GM18907 (cell line): ENCODE measurements around the gene DHCR24.

Experiments
- ATAC-seq: cut with Tn5 transposase; IDR thresholded peaks from one replicate; pipeline ENCODE4 v1.9.1; 2021; ENCODE audit warnings: mild to moderate bottlenecking, moderate library complexity; ENCODE audit not compliant: unreplicated experiment

Gene DHCR24

DNA sequence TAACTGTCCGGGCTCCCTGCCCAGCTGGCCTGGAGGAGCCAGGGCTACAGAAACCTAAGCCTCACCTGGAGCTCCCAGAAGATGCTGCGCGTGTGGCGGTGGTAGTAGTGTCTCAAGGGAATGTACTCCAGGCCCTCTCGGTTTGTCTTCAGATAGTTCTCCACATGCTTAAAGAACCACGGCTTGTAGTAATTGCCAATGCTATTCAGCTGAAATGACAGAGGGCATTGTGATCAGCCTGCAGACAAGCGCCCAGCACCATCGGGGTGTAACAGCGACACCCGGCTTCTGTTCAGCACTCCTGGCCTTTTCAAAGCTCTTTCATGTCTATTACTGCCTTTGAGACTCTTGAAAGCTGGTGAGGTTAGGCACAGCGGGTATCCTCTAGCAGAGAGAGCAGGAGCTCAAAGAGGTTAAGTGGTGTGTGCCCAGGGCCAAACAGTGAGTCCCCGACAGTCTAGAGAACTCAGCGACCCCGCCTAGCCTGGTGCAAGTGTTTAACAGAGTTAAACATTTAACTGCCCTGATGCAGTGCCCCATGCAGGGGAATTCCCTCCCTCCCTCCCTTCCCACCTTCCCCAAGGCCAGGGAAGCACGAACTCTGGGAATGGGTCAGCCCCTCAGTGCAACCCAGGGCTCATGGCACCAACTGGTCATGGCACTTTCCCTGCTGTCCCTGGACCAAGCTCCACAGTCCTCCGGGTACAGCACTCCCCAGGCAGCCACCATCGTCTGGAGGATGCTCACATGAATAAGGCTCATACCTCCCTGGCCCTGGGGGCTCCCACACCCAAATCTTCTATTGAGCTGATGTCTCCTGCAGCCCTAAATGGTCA lies 21.5 kb downstream of the DHCR24 start:
- ATAC-seq, result no peak

DNA sequence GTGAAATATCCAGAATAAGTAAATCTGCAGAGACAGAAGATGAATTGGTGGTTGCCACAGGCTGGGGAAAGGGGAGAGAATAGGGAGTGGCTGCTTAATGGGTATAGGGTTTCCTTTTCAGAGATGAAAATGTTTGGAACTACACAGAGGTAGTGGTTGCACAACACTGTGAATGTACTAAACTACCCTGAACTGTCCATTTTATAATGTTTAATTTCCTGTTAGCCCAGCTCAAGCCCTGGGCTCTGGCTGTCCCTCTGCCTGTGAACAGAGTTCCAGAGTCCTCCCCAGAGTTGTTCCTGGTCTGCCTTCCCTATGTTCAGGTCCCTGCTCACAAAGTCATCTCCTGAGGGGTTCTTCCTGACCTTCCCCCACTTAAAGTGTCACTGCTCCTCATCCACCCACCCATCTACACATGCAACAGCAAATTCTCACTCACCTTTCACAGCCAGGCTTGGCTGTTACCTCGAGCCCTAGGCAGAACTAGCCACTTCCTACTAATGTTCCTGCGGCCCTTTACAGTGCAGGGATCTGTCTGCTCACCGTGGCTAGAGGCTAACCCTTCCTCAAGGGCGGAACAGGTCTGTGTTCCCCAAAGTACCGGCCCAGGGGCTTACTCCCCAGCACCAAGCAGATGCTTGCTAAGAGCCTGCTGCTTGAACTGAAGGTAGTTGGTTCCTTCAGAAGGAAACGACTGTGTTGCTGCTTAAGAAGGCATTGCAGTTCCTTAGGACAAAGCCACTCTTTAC lies 22.4 kb downstream of the DHCR24 start:
- no peak for ATAC-seq

DNA sequence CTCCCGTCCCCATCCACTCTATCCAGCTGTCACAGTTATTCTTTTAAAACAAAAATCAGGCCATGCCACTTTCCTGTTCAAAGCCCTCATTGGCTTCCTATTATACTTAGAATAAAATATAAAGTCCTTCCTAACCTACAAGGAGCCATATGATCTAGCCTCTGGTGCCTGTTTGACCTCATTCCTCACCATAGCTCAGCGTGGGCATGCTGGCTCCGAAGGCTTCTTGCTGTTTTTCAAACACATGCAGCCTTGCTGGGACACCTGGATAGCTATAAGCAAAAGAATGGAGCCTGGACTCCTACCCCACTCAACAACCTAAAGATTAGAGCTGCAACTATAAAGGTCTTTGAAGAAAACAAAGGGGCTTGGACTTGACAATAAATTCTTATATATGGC lies 23.7 kb downstream of the DHCR24 start:
- no peak for ATAC-seq

DNA sequence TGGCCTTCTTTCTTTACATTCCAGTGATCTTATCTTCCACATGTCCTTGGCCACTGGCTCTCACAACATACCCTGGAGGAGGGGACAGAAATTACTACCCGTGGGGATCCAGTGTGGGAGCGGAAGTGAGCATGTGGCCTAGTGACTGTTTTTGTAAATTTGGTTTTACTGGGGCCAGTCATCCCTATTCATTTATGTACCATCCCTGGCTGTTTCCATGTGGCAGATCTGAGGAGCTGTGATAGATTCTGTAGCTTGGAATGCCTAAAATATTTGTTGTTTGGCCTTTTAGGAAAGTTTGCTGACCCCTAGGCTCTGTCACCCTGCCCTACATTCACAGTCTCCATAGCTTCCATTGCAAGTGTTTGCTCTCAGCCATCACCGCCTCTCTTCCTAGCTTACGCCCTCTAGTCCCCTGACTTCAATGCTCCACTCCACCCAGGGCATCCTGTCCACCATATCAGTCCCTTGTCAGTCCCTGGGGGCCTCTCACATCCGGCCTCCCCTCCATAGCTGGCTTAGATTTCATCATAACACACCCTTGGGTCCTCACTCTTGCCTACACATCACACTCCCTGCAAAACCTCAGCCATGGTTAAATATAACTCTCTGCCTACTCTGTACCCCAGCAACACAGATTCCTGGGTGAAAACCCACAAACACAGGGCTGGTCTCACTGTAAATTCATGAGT lies 25.8 kb downstream of the DHCR24 start:
- no peak for ATAC-seq

DNA sequence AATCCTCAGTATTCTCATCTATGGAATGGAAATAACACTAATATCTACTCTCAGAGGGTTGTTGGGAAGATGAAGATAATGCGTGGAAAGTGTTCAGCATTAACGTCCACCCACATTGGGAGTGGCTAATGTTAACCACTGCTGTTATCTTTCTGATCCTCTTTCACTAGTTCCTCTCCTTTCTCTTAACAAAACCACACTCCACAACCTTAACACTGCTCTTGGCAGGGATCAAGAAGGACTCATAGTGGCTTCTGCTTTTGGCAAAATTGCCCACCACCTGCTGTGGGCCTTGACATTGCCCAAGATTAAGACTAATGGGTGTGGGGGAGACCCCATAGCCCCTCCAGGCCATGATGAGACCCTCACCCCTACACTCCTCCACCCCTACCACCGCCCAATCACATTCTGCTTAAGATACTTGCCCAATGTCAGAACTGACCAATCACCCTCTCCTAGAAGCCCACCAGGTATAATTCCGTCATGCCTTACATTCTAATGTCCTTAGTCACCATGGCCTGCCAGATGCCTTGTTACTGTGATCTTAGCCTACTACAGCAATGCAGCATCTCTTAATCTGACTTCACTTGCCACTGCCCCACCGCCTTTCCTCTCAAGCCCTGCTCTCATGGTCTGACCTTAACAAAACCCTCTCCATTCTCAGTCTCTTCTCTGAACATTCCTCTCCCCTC lies 27.1 kb downstream of the DHCR24 start:
- no peak for ATAC-seq

DNA sequence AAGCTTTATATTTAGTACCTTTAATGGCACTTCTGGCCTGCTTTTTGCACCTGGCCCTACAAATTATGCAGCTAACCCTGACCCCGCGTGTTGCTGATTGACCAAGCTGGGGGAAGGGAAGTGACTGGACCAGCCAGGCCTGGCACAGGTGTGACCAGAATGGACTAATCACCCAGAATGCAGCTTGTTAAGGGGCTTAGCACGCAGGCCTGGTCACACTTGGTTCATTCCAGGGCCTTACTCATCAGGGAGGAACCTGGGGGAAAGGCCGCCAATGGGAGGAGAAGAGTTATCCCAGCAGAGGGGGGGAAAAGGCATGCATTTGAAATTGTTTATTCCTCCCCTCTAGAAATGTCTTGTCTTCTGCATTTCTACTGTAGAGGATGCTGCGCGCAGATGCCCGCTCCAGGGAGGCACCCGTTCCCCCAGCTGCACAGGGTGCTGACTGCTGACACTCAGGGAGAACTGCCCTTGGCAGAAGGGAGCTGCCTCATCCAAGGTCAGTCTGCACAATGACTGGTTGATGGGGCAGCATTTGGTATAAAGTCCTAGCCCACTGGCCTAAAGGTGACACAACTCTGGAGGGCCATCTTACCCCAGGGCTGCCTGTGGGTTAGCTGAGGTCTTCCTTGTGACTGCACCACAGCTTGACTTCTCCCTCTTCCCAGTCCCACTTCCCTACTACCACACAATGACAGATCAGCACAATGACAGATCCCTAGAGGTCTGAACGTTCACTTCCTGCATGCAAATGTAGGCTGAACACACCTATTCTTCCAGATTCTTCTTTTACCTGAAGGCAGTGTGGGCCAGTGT lies 29.0 kb downstream of the DHCR24 start:
- ATAC-seq, result no peak

DNA sequence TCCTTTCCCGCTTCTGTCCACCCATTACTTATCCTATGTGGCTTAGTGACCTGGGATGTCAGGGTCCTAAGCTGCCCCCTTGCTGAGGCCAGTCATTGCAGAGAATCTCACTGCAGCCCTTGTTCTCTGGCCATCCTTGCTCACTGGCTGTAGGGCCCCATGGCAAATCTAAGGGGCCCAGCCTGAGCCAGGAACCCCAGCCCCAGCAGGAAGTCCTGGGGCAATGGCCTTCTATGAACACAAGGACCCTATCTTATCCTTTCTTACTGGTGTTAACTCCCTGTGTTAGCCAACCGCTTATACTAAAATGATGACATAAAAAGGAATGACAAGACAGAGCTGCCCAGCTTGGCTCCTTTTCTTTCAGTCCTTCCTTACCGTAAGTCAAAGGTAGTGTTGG lies 29.9 kb downstream of the DHCR24 start:
- no peak for ATAC-seq

DNA sequence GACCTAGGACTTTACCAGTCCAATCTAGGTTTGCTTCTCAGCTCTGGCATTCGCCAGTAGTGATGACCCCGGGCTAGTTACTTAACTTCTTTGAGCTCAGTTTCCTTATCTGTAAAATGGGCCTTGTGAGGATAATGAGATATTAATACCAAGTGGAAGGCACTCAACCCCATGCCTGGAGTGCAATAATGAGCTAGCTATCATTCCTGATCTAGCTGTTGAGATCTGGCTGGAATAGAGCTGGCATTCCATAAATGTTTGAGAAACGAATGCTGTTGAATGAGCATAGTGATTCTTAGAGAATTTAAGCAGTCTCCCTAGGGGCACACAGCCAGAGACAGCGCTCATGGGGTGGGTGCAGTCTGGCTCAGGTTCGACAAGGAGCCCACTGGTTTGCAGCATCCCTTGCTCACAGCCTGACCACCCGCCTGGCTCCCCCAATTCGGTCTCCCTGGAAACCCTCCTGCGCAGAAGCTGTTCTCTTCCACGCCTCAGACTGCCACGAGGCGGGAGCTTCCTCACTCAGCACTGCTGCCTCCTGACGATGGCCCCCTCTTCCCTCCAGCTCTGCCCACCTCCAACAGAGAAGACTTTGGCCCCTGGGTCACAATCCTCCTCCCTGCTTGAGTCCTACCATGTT lies 32.5 kb downstream of the DHCR24 start:
- ATAC-seq, result no peak

DNA sequence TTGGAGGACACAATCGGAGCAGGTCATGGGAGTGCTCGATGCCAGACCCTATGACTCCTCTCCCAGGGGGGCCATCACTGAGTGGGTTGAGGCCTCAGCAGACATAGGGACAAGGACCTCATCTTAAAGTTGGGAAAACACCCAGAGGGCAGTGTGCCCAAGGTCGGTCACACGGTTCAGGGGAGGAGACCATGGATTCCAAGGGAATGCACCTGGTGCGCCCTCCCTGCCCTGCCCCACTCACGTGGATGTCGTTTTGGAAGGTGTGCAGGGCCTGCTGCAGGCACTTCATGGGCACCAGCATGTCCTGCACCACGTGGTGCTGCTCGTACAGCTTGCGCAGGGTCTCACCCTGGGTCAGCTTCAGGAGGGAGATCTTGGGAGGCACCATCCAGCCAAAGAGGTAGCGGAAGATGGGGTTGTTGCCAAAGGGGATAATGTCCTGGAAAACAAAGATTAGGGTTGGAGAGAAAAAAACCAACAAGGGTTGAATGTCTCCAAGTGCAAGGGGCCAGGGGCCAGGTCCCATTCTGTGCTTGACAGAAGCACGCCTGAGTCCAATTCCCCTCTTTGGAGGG lies 33.1 kb downstream of the DHCR24 start:
- no peak for ATAC-seq

DNA sequence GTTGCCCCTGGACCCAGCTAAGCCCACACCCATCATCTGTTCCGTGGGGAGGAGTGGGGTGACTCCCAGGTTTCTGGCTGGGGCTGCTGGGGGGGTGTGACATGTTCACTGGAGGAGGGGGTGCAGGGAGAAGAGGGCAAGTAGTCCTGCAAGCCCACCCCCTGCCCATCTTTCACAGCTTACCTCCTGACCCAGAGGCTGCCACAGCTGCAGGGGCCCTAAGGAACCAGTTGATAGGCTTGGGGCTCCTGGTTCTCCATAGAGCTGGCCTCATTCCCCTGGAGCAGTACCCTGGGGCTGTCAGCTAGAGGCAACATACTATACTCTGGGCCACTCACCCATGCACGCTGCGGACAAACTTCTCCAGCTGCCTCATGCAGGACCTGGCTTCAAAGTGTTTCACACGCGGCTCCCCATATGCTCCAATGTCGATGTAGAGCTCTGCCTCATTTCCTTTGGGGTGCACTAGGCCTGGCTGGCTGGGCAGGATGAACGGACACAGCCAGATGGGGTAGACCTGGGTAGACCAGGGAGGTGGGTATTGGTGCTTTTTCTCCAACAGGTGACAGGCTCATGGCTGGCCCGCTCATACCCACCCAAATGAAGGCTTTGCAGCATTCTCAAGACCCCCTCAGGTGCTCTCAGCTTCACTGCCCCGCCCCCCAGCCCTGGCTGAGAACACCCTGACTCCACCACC lies 33.8 kb downstream of the DHCR24 start:
- no peak for ATAC-seq

DNA sequence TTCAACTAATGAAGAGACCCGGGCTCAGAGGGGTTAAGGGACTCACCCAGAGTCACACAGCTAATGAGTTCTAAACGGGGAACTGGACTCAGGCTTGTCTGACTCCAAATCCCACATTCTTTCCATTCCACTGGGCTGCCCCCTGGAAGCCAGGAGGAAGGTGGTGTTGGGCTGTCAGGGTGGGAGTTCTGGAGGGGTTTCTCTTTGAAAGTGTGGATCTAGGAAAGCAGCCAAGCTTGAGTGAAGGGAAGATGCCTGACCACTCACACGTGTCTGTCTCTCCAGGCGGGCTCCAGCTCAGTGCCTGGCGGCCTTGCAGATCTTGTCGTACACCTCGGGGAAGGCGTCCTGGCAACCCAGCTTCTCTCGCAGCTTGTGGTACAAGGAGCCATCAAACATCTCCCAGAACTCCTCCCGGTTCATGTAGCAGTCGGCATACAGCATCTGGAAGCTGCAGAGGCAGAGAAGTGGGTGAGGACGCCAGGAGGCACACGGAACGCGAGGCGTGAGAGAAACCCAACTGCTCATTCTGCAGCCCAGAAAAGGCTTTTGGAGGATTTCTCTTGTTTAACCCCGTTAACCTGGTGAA lies 35.0 kb downstream of the DHCR24 start:
- ATAC-seq, result no peak

DNA sequence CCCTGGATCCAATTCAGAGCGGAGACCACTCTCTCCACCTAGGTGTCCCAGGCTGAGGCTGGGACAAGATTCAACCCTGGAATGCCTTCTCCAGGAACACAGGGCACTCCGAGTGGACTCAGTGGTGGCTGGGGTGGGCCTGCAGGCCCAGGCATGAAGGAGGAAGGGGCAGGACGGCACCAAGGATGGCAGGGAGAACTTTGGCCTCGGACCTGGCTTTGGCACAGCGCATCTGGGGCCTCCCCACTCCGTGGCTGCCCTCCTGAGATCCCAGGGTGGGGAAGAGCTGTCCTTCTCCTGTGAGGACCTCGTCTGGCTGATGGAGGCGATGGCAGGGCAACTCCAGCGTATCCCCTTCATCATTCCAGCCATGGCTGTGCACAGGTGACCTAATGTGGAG lies 35.6 kb downstream of the DHCR24 start:
- ATAC-seq, result no peak

DNA sequence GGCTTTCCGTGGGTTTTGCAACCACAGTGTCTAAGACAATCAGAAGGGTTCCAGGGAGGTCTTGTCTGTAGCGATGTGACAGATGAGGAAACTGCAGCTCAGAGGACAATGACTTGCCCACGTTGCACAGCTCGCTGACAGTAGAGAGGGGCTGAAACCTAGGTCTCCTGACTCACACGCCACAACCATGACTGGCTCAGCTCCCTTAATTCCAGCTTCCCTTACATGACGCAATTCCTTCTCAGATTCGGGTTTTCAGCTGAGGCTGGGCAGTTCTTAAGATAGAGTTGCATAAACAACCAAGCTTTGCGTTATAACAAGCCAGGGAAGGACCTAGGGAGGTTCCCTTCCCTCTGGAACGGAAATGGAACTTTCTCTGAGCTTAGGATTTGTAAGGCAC lies 36.3 kb downstream of the DHCR24 start:
- ATAC-seq, result no peak

DNA sequence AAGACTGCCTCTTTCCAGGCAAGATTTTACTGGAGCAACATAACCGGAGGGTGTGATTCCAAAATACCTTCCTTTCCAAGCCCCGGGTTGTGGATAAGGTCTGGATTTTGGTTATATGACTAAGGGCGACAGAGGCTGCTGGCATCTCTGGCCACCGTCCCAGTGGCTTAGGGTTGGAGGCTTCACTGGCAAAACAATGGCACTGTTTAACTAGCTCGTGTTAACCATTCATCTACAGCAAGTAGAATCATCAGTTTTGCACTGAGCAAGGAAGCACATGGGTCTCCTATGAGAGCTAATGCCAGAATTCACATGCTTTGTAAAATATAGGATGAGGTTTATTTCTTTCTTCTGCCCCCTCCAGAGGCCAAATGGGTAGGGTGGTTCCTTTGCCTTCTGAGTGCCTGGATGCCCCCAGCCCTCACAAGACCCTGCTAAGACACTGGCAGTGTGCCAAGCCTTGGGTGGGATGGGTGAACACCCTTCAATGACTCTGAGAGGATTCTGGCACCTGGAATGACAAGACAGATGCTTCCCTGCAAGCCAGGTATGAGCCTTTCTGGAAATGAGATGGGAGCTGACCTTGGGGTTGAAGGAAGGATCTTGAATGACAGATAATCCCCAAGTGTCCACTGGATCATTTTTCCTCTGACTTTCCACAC lies 36.8 kb downstream of the DHCR24 start:
- ATAC-seq, result no peak

DNA sequence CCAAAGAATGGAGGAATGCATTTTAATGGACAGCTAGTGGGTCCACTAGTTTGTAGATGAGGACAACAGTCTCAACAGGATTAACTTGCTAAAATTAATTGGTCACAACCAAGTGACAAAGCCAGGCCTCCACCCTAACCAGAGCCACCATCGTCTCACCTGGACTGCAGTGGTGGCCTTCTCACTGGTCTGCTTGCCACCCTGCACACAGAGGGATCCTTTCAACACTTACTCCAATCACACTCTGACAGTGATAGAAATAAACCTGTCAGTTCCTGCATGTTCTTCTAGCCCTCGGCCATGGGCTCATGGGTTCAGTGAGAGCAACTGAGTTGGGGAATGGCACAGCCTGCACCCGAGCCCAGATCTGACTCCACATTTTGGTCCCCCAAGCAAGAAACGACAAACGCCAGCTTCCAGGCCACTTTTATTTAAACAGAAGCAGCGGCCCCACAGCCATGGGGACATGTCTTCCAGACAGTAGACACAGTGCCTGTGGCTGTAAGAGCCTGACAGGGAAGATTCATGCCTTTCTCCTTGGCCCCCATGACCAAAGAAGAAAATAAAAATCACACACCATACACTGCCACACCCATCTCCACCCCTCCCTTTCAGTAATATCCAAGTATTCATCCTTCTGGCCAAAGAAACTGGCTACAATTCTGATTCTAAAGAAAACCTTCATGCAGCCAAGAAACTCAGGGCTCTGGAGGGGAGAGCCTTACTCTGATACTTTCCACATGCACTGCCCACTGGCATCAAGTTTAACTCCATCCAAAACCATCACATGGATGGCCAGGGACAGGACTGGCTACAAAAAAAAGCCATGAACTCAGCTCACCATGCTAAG lies 37.6 kb downstream of the DHCR24 start:
- ATAC-seq, result no peak

DNA sequence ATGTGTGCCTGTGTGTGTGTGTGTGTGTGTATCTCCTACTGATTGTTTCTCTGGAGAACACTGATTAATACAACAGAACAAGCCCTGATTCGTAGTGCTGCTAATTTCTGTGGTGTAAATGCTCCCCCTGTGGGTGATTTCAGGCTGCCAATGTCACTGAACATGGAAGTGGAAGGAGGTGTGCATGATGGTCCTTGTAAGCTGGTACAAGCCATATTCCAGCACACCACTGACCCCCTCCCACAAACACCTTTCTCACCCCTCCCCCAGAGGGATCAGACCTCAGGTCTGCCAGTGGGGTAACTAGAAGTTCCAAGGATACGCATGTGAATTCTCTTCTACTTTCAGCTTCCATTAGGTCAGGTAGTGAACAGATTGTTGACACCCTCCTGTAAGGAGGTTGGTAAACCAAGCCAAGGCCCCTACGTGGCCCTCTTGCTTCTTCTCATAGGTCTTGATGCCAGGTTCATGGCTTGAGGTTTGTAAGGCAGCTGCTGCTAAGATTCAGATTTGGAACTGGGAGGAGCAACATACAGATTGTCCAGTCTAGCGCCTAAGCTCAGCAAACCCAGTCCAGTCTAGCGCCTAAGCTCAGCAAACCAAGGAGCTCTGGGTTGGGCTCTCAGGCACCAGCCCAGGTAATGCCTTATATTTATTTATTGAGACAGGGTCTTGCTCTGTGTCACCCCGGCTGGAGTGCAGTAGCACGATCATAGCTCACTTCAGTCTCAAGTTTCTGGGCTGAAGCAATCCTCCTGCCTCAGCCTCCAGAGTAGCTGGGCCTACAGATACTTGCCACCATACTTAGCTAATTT lies 38.7 kb downstream of the DHCR24 start:
- no peak for ATAC-seq
